DND-41 (cell line): ENCODE measurements around the gene FUCA1.
"Not testable (repeated sequence)": the region's sequence is repeated elsewhere in the genome, so short reads cannot be mapped to it uniquely, and the experiment has no call there.

ENCODE experiments used
- CTCF ChIP-seq: IDR thresholded peaks from 2 replicates; pipeline ENCODE4 v1.5.1; 2012; ENCODE audit warnings: borderline replicate concordance, low read length, moderate library complexity, mild to moderate bottlenecking; ENCODE audit not compliant: poor library complexity, severe bottlenecking; ENCODE audit errors: extremely low read depth
- EZH2 ChIP-seq: IDR thresholded peaks from 3 replicates; pipeline ENCODE4 v1.6.1; 2012; ENCODE audit warnings: borderline replicate concordance, low read depth, mild to moderate bottlenecking, moderate library complexity, low read length, inconsistent platforms; ENCODE audit not compliant: severe bottlenecking

- TF ChIP-seq CTCF, EZH2: not testable (repeated sequence)
These were observed 41.5 kb downstream of the FUCA1 start for GRCh38 chr1:23826590-23826989.
